GM12891 (cell line): ENCODE measurements around the gene HNRNPH2.

Experiments used
- POLR2A ChIP-seq: IDR thresholded peaks from 2 replicates; pipeline ENCODE4 v1.6.1; 2011; ENCODE audit warnings: low read depth, low read length, control low read depth
- POLR2AphosphoS5 ChIP-seq: IDR thresholded peaks from 2 replicates; pipeline ENCODE4 v1.6.1; 2011; ENCODE audit warnings: low read depth, low read length, control low read depth
- POU2F2 ChIP-seq: IDR thresholded peaks from 2 replicates; pipeline ENCODE4 v1.6.1; 2011; ENCODE audit warnings: low read depth, mild to moderate bottlenecking, control low read depth, low read length, moderate library complexity
- SPI1 ChIP-seq: IDR thresholded peaks from 2 replicates; pipeline ENCODE4 v1.6.1; 2011; ENCODE audit warnings: low read depth, low read length, control low read depth
- TAF1 ChIP-seq: IDR thresholded peaks from 2 replicates; pipeline ENCODE4 v1.6.1; 2011; ENCODE audit warnings: low read depth, low read length, control low read depth

DNA sequence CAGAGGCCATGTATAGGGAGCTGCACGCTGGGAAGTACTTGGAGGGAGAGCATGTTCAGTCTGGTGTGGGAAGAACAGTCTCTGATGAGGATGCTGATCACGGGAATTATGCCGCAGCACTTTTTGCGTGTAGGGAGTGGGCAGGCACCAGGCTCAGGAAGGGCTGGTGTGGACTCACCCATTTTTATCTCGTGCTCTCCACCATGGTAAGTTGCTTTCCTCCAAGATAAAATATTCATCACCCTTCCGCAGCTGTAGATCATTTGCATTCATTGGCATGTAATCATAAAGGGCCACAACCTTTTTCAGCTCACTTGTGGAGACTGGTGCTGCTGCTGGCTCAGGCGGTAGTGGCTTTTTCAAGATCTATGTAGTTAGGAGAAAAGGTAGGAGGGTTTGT is 47.6 kb upstream of the HNRNPH2 start:
- TF ChIP-seq POLR2AphosphoS5 (no peak), POLR2A (no peak), TAF1 (no peak), SPI1 (no peak), POU2F2 (no peak)
